ENCODE measurements around the gene EFTUD2. TPM values are rescaled to one million over a fixed set of nuclear protein-coding genes. Genes with fewer than 3 reads are reported as not detected.

The EFTUD2 gene
- total and polyA plus RNA-seq, 2 of the 8 experiments (the other 6 are each of a cell fraction or from before 2014, with no cell fraction given), result 118 to 195 TPM

DNA sequence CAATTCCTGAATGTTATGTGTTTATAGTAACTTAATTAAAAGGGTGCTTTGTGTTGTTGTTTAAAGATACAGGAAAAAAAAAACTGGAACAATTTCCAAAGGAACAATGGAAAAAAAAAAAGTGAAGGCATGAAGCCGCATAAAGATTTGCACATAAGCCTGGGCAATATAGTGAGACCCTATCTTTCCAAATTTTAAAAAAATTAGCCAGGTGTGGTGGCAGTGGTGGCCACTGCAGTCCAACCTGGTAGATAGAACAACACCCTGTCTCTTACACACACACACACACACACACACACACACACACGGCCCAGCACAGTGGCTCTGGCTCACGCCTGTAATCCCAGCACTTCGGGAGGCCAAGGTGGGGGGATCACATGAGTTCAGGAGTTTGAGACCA is 91.1 kb downstream of the EFTUD2 start (continued):
- TF ChIP-seq HDAC6 (IDR thresholded peaks at IDR 0.05; ENCODE audit: low read depth, low read length), result no peak
- no peak for TF ChIP-seq TEAD4 (IDR thresholded peaks at IDR 0.05; ENCODE audit: low read depth, low read length)
- TF ChIP-seq KDM1A (IDR thresholded peaks at IDR 0.05; ENCODE audit: borderline replicate concordance, low read length), result no peak
- no peak for TF ChIP-seq YY1 (IDR thresholded peaks at IDR 0.05; ENCODE audit: low read depth, low read length)
